ENCODE data around the gene PCP4.

Gene PCP4

GRCh38 chr21:39972976-39973770, 105.9 kb downstream of the PCP4 start:
- DNase-seq (ENCODE audit: low read depth) = no peak

GRCh38 chr21:39976800-39977199, 109.6 kb downstream of the PCP4 start:
- DNase-seq (ENCODE audit: low read depth) = no peak

Data from stimulated activated CD8-positive, alpha-beta memory T cell treated with anti-CD3 and anti-CD28 coated beads, Interleukin-15, amount 100 ng/mL, for 24 hours (primary cell).